GM21737 (cell line): ENCODE measurements around the gene GJA9.
"Not testable (repeated sequence)": the region's sequence is repeated elsewhere in the genome, so short reads cannot be mapped to it uniquely, and the experiment has no call there.

Source experiments
- ATAC-seq: cut with Tn5 transposase; IDR thresholded peaks from one replicate; pipeline ENCODE4 v1.9.1; 2021; ENCODE audit warnings: mild to moderate bottlenecking, moderate library complexity; ENCODE audit not compliant: unreplicated experiment

Gene GJA9

DNA sequence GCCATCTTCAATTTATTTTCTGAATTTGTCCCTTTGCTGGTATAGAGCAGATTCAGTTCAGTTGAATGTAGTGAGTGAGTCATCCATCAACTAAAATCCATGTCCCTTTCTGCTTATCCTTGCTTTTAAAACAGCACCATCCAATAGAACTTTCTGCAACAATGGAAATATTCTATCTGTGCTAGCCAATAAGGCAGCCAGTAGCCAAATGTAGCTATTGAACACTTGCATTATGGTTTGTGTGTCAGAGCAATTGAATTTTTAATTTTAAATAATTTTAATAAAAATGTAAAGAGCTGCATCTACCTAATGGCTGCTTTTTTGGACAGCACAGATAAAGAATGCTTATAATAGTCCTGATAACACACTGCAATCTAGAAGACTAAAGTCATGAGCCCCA is at the start of gene GJA9:
GJA9 (minus strand) TSS at position 101 of the 400 bp plus-strand sequence. CDS start 5,489 bp downstream, outside the sequence.
- ATAC-seq, result no peak

DNA sequence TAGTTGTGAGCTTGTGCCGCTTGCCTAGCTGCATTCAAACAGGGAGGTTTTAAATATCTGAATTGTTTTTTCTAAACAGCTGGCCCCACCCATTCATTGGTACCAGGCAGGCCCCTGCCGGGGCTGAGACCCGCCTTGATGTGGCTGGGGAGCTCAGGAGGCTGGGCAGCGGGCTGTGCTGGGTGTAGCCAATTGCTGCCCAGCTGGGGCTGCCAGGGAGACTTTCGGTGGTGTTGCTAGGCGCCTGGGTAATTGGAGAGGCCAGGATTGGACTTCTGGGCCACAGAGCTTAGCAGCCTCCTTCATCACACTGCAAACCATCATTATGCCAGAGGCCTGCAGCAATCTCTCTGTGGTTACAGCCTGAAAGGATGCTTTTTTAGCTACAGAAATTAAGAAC is 48.1 kb upstream of the GJA9 start:
- no peak for ATAC-seq

- no peak for ATAC-seq
These were observed 47.7 kb upstream of the GJA9 start for GRCh38 chr1:38929054-38929453.

- no peak for ATAC-seq
These were observed 44.7 kb upstream of the GJA9 start for GRCh38 chr1:38926091-38926490.

GRCh38 chr1:38925391-38925790 is 44.0 kb upstream of the GJA9 start:
- no peak for ATAC-seq

GRCh38 chr1:38923607-38924006 is 42.2 kb upstream of the GJA9 start:
- ATAC-seq, result no peak

GRCh38 chr1:38919130-38919529 is 37.7 kb upstream of the GJA9 start:
- ATAC-seq, result no peak

DNA sequence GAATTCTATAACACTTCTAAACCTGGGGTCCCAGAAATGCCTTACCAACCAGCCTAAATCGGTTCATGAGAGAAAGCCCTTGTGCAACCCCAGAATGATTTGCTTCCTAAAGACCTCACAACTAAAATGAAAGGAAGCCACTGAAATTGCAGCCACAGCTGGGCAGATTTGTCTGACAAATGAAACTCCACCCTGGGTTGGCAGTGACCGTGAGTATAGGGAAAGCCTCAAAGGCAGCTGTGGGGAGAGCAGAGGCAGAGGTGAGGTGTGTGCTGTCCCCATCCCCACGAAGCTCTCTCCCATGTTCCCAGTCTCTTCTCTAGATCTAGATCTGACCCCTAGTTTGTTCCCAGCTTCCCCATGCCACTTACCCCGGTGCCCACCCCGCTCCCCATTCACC is 37.2 kb upstream of the GJA9 start:
- ATAC-seq, result no peak

DNA sequence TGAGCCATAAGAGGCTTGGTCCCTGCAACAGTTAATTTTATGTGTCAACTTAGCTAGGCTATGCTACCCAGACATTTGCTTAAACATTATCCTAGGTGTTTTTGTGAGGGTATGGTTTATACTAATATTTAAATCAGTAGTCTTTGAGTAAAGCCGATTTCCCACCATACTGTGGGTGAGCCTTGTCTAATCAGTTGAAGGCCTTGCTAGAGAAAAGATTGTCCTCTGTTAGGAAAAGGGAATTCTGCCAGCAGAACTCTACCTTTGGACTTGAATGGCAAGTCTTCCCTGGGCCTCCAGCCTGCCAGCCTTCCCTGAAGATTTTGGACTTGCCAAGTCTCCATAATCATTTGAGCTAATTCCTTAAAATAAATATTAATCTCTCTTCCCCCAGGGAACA is 36.4 kb upstream of the GJA9 start:
- ATAC-seq, result no peak

- ATAC-seq, result no peak
These were observed 36.0 kb upstream of the GJA9 start for GRCh38 chr1:38917337-38917736.

- no peak for ATAC-seq
These were observed 34.1 kb upstream of the GJA9 start for GRCh38 chr1:38915352-38915948.

GRCh38 chr1:38914908-38915307 is 33.5 kb upstream of the GJA9 start:
- ATAC-seq, result not testable (repeated sequence)

GRCh38 chr1:38908821-38909220 is 27.4 kb upstream of the GJA9 start:
- ATAC-seq, result no peak

- ATAC-seq, result no peak
These were observed 24.6 kb upstream of the GJA9 start for GRCh38 chr1:38905985-38906384.

DNA sequence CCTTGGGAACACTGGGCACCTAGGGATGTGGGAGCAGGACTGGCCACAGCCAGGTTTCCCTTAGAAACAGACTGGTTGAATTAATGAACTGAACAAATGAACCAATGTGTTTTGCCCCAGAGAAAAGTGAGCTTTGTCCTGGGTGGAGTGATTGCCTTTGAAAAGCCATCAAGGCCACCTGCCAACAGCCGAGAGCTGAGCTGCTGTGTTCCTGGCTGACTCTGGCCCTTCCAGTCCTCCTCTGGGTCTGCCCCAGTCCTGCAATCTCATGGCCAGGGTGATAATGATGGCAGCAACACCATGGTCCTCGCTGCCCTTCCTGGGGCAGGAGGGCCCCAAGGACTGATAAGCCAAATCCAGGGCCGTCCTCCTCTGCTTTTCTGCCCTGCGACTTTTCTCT is 18.2 kb upstream of the GJA9 start:
- ATAC-seq, result no peak

- ATAC-seq, result no peak
These were observed 17.4 kb upstream of the GJA9 start for GRCh38 chr1:38898653-38899230.

DNA sequence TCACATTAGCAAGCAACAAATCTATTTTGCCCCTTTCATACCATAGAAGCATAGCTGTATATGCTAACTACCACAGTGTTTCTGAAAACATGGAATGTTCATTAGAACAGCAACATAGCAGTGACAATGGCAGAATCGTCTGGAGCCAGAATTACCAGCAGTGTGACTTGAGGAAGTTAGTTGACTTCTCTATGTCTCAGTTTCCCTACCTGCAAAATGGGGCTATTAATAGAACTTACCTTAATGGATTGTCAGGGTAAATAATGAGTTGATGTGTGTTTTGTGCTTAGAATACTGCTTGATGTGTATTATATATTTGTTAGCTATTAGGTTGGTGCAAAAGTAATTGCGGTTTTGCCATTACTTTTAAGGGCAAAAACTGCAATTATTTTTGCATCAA is 14.8 kb upstream of the GJA9 start:
- no peak for ATAC-seq

DNA sequence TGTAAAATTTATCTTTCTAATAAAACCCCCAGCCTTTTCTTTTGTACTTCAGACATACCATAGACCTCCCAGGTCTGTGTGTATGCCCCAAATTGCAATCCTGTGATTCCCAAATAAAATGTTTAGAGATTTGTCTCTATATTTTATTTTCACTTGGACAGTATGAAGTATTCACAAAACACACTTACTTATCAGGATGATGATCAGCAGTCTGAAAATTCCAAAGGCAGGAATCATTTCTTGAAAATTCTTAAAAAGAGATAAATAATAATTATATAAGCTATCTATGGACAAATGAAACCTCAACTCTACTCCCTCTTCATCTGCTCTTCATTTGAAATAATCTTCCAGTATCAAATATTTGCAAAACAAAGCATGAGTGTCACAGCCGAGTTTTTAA is 11.6 kb upstream of the GJA9 start:
- ATAC-seq, result no peak

- ATAC-seq, result no peak
These were observed 10.4 kb upstream of the GJA9 start for GRCh38 chr1:38891753-38892152.

DNA sequence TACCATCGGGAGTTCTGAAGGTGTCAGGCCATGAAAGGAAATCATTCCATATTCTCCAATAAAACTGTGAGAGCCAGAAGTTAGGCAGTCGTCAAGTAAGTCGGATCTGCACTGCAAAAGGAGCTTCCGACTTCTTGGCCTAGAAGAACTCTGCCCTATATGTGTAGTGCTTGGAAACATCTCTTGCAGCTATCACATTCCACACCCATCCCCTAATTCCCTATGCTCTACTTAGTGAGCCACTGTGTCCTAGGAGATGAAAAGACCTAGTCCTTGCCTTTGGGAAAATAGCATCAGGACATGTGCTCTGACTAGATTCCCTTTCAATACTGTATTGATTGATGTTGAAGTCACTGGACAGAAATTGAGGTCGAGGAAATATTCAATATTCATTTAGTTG is 8.2 kb upstream of the GJA9 start:
- ATAC-seq, result no peak

GRCh38 chr1:38888423-38889333 is 7.3 kb upstream of the GJA9 start:
- no peak for ATAC-seq

DNA sequence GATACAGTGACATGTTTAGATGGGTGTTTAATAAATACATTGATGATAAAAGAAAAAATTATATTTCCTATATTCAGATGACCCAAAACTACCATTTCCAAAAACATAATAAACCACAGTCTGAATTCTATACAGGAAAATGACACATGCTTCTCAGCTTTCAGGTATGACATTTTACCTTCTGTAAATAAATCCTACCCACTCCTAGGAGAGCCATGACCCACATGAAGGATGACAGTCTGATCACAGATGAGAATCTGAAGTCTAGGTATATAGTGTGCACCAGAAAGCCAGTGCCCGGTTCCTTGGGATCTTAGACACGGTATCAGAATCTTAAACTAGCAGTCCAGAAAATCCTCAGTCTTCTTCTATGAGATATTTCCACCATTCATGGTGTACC is 3.7 kb upstream of the GJA9 start:
- no peak for ATAC-seq
